ENCODE data around the gene USP33. TPM values are rescaled to one million over a fixed set of nuclear protein-coding genes. Genes with fewer than 3 reads are reported as not detected.
"Not testable (repeated sequence)": the region's sequence is repeated elsewhere in the genome, so short reads cannot be mapped to it uniquely, and the experiment has no call there.

Gene USP33
- 100 to 1,000 TPM in 1 of 4 donors, 10 to 100 TPM in 3; 69.8 to 107 (median 89.9) TPM for polyA plus RNA-seq (ENCODE audit: insufficient read length in 4 of 4)

- DNase-seq (ENCODE audit: low read depth in 4 of 4, low spot score in 2 of 4), result peak; percentile 60 to 86 (median 72)
Measured at GRCh38 chr1:77759071-77760028, at the start of gene USP33. Gene USP33 (minus strand): TSS chr1:77759852. CDS start chr1:77741697, 18,155 bp downstream.

- no peak for DNase-seq (ENCODE audit: low read depth in 4 of 4, low spot score in 2 of 4)
Measured at GRCh38 chr1:77803371-77803770, 43.7 kb upstream of the USP33 start.

- no peak for DNase-seq (ENCODE audit: low read depth in 4 of 4, low spot score in 2 of 4)
Measured at GRCh38 chr1:77802026-77802425, 42.4 kb upstream of the USP33 start.

DNA sequence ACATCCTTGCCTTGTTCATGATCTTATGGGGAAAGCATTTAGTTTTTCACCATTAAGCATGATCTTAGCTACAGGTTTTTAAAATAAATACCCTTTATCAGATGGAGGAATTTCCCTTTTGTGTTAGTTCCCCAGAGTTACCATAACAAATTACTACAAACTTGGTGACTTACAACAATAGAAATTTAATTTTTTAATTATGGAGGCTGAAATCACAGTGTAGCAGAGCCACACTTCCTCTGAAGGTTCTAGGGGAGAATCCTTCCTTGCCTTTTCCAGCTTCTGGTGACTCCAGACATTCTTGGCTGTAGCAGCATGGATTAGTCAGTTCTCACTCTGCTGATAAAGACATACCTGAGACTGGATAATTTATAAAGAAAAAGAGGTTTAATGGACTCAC is 38.3 kb upstream of the USP33 start:
- DNase-seq (ENCODE audit: low read depth in 4 of 4, low spot score in 2 of 4), result no peak

- no peak for DNase-seq (ENCODE audit: low read depth in 4 of 4, low spot score in 2 of 4)
Measured at GRCh38 chr1:77796695-77797405, 37.2 kb upstream of the USP33 start.

- no peak for DNase-seq (ENCODE audit: low read depth in 4 of 4, low spot score in 2 of 4)
Measured at GRCh38 chr1:77794550-77794949, 34.9 kb upstream of the USP33 start.

- DNase-seq (ENCODE audit: low read depth in 4 of 4, low spot score in 2 of 4), result not testable (repeated sequence)
Measured at GRCh38 chr1:77786093-77786741, 26.6 kb upstream of the USP33 start.

DNA sequence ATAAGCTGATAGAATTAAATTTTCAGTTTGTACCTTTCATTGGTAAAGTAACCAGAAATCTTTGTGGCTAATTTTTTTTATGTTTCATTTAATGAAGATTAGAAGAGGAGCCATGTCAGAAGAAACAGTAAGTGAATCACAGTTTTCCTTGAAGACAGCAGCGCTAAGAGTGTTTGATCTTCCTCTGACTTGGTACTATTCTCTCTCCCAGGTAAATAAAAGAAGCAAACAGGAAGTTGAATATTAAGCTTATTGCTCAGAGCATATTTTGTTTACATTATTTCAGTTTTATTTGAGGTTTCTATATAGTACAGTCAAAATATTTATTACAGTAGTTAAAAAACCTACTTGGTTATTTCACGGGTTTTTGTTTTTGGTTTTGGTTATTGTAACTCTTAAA is 23.5 kb upstream of the USP33 start:
- no peak for DNase-seq (ENCODE audit: low read depth in 4 of 4, low spot score in 2 of 4)

DNA sequence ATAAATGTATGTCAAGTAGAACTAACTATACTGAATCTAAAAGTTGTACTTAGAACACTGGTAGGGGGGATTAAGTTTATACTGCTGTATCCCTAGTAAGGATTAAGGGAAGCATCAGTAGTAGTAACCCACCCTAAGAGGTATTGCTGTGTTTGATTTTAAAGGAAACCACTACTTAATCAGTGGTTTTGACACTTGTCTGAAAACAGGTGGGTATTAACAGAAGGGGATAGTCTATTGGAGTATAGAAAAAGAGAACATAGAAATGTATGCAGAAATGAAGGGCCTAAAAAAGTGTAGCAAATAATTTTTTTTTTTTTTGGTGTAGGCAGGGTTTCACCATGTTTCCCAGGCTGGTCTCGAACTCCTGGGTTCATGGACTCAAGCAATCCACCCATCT is 22.0 kb upstream of the USP33 start:
- DNase-seq (ENCODE audit: low read depth in 4 of 4, low spot score in 2 of 4), result no peak

GRCh38 chr1:77779529-77780281 is 20.1 kb upstream of the USP33 start, which contains the start of gene MIGA1:
Gene MIGA1 (plus strand): TSS chr1:77779649. CDS start chr1:77783253, 3,604 bp downstream.
- DNase-seq (ENCODE audit: low read depth in 4 of 4, low spot score in 2 of 4), result peak; percentile 69 to 90 (median 82)

DNA sequence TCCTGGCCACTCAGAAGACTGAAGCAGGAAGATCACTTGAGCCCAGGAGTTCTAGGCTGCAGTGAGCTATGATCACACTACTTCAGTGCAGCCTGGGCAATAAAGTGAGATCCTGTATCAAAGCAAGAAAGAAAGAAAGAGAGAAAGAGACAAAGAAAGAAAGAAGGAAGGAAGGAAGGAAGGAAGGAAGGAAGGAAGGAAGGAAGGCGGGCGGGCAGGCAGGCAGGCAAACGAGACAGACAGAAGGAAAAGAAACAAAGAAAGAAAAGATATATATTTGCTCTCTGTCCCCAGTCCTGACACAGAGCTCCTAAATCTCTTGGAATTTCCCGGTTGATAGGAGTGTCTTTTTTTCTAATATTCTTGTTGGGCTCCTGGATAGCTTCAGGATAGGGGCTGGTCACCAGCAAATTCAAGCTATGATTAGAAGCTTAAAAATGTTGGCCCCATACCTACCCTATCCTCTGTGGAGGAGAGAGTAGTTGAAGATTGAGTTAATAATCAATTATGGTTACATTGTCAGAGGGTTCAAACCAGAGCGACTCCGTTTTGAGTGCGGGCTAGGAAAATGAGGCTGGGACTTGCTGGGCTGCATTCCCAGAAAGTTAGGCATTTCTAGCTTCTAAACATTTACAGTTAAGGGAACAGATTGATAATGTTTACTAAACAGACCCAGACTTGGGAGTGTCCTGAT is 16.5 kb upstream of the USP33 start:
- DNase-seq (ENCODE audit: low read depth in 4 of 4, low spot score in 2 of 4), result no peak

GRCh38 chr1:77768006-77768405 is 8.4 kb upstream of the USP33 start:
- DNase-seq (ENCODE audit: low read depth in 4 of 4, low spot score in 2 of 4), result no peak

- DNase-seq (ENCODE audit: low read depth in 4 of 4, low spot score in 2 of 4), result no peak
Measured at GRCh38 chr1:77762072-77762476, 2.4 kb upstream of the USP33 start.

DNA sequence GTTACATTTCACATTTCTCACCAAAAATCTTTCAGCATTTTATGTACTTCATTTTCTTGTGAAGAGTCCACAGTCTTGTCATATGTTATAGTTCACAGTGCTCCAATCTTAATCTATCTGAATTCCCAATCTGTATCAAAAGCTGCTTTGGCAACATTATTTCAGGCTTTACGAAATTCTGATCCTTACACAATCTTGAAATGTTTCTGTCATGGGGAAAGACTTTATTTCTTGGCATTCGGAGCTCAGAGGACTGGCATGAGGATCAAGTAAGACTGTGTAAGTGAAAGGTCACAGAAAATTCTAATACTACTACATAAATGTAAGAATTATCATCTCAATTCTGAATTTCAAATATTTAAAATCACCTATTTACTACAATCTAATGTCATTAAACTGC is 2.0 kb downstream of the USP33 start:
- no peak for DNase-seq (ENCODE audit: low read depth in 4 of 4, low spot score in 2 of 4)

DNA sequence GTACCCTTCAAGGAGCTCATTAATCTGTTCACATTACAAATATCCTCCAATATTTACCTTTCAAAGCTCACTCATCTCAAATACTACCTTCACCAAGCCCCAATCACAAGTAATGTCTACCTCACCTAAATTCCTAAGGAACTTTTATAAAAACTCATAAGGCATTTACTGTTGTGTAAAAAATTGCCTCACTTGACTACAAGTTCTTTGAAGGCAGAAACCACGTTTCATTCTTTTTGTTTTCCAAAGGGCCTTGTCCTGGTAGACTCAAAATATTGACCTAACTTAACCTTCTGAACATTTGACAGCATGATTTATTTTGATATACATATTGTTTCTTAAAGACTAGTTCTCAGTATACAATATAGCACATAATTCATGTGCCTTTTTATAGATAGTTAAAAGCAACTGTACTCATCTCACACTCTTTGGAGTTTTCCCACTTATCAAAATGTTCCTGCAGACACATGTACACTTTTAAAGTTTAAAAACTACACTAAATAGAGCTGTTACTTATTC is 2.5 kb downstream of the USP33 start:
- DNase-seq (ENCODE audit: low read depth in 4 of 4, low spot score in 2 of 4), result no peak

- no peak for DNase-seq (ENCODE audit: low read depth in 4 of 4, low spot score in 2 of 4)
Measured at GRCh38 chr1:77756052-77756754, 3.4 kb downstream of the USP33 start.

- not testable (repeated sequence) for DNase-seq (ENCODE audit: low read depth in 4 of 4, low spot score in 2 of 4)
Measured at GRCh38 chr1:77749489-77749888, 10.2 kb downstream of the USP33 start.

- no peak for DNase-seq (ENCODE audit: low read depth in 4 of 4, low spot score in 2 of 4)
Measured at GRCh38 chr1:77744576-77744975, 15.1 kb downstream of the USP33 start.

Data from left renal cortex interstitium (tissue), 4 donors.